Astrocyte (in vitro differentiated cells and primary cell): ENCODE results near the gene HS2ST1. TPM values are rescaled to one million over a fixed set of nuclear protein-coding genes. Genes with fewer than 3 reads are reported as not detected.
A peak's percentile ranks its signal among the peaks of the same experiment; 100 is the strongest.

ENCODE experiments used
- DNase-seq: peaks from one replicate; pipeline ENCODE4 v3.0.0-alpha.2; 2010; ENCODE audit warnings: low read depth
- FAIRE-seq: peaks from 2 replicates; lab custom pipeline; 2011; peaks lifted over from hg19 to GRCh38; lab: Jason Lieb, UNC
- H2AFZ ChIP-seq: 2 replicates; pipeline ENCODE4 v1.6.0; 2012; ENCODE audit warnings: low read depth, low read length, inconsistent platforms
- H3K27ac ChIP-seq: 2 replicates; pipeline ENCODE4 v1.5.1; 2011; ENCODE audit warnings: low read depth, low read length, inconsistent platforms
- H3K27me3 ChIP-seq: 2 replicates; pipeline ENCODE4 v1.6.0; 2011; ENCODE audit warnings: low read length, inconsistent platforms; ENCODE audit not compliant: insufficient read depth
- H3K36me3 ChIP-seq: 2 replicates; pipeline ENCODE4 v1.5.1; 2011; ENCODE audit warnings: low read length, inconsistent platforms; ENCODE audit not compliant: insufficient read depth
- H3K4me1 ChIP-seq: 2 replicates; pipeline ENCODE4 v1.5.1; 2011; ENCODE audit warnings: low read length, inconsistent platforms; ENCODE audit not compliant: insufficient read depth
- H3K4me2 ChIP-seq: 2 replicates; pipeline ENCODE4 v1.6.0; 2012; ENCODE audit warnings: low read length, inconsistent platforms
- H3K4me3 ChIP-seq: 2 replicates; pipeline ENCODE4 v1.5.1; 2011; ENCODE audit warnings: low read depth, mild to moderate bottlenecking, low read length, inconsistent platforms; ENCODE audit not compliant: insufficient read depth
- H3K79me2 ChIP-seq: 2 replicates; pipeline ENCODE4 v1.6.0; 2012; ENCODE audit warnings: mild to moderate bottlenecking, low read length, inconsistent platforms; ENCODE audit not compliant: insufficient read depth
- H3K9ac ChIP-seq: 2 replicates; pipeline ENCODE4 v1.6.0; 2012; ENCODE audit warnings: mild to moderate bottlenecking, low read length, inconsistent platforms
- H3K9me3 ChIP-seq: 2 replicates; pipeline ENCODE4 v1.5.1; 2012; ENCODE audit warnings: low read depth, mild to moderate bottlenecking, low read length, inconsistent platforms; ENCODE audit not compliant: insufficient read depth
- H4K20me1 ChIP-seq: 2 replicates; pipeline ENCODE4 v1.6.0; 2012; ENCODE audit warnings: low read length, inconsistent platforms; ENCODE audit not compliant: insufficient read depth
- H3K27ac Mint-ChIP-seq: one replicate; pipeline ENCODE4 v1.8.0; 2021; ENCODE audit warnings: mild to moderate bottlenecking, mixed read lengths; ENCODE audit not compliant: unreplicated experiment
- H3K27me3 Mint-ChIP-seq: one replicate; pipeline ENCODE4 v1.8.0; 2021; ENCODE audit warnings: low read depth, mixed read lengths; ENCODE audit not compliant: unreplicated experiment
- H3K36me3 Mint-ChIP-seq: one replicate; pipeline ENCODE4 v1.8.0; 2021; ENCODE audit warnings: low read depth, mixed read lengths; ENCODE audit not compliant: unreplicated experiment
- H3K4me1 Mint-ChIP-seq: one replicate; pipeline ENCODE4 v1.8.0; 2021; ENCODE audit warnings: low read depth, mixed read lengths; ENCODE audit not compliant: unreplicated experiment
- H3K4me3 Mint-ChIP-seq: one replicate; pipeline ENCODE4 v1.8.0; 2021; ENCODE audit warnings: mild to moderate bottlenecking, moderate library complexity, mixed read lengths; ENCODE audit not compliant: unreplicated experiment
- H3K9me3 Mint-ChIP-seq: one replicate; pipeline ENCODE4 v1.8.0; 2021; ENCODE audit warnings: mild to moderate bottlenecking, mixed read lengths; ENCODE audit not compliant: unreplicated experiment
- CTCF ChIP-seq: IDR thresholded peaks from 2 replicates; pipeline ENCODE4 v1.5.1; 2011; ENCODE audit warnings: low read depth, mild to moderate bottlenecking, inconsistent platforms, low read length, moderate library complexity; ENCODE audit not compliant: insufficient read depth
- EZH2 ChIP-seq: IDR thresholded peaks from 2 replicates; pipeline ENCODE4 v1.6.1; 2012; ENCODE audit warnings: mild to moderate bottlenecking, low read length, inconsistent platforms; ENCODE audit not compliant: insufficient read depth
- total RNA-seq: library from RNA; stranded (reverse); gene quantifications from 2 replicates; pipeline ENCODE4 v1.2.1, GENCODE V29; 2021

Gene HS2ST1
- total RNA-seq, 1 donor from 2014 or later: 34.7 TPM

DNA sequence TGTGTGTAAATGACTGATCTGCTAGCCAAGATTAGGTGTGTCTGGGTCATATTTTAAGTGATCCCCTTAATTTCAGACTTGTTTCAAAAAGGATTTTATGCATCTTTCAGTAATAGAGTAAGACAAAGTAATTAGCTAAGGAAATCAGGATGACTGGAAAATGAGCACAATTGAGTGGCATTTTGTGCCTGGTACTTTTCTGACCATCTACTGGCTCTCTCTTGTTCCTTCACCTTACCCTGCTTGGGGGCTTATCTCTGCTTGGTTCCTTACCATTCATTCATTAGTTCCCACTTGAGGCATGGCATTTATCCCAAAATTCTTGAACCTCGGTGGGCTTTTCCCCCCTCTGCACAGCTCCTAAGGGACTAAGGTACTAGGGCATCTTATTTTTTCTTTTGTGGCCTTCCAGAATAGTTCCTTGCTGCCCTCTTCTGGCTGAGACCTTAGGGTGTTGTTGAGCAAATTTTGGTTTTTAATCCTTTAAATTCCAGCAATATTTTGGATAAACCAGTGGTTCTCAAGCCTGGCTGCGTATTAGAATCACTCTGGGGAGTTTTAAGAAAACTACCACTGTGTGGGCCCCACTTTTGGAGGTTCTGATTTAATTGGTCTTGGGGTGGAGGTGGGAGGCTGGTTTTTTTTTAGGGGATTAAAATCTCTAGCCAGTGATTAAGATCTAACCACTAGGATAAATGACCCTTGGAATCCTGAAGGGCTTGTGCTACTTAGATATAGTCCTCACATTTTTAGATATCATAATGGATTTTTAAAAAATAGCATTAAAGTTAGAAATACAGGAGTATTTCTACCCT lies 50.8 kb downstream of the HS2ST1 start:
- peaks cover 2% of the 10 kb centered on the region for H3K4me1 Mint-ChIP-seq
- peaks cover 15% of the 10 kb centered on the region for H4K20me1 ChIP-seq
- no peaks in the 10 kb centered on the region for H3K36me3 ChIP-seq
- no peaks in the 10 kb centered on the region for H3K4me1 ChIP-seq
- no peaks in the 10 kb centered on the region for H3K36me3 Mint-ChIP-seq
- H2AFZ ChIP-seq: no peak overlapping the region
- no peaks in the 10 kb centered on the region for H3K9me3 Mint-ChIP-seq
- no peak for FAIRE-seq
- TF ChIP-seq CTCF (peak; percentile 60), EZH2 (no peak)
- H3K4me2 ChIP-seq: no peak overlapping the region
- no peak overlapping the region for H3K9ac ChIP-seq
- DNase-seq: no peak
- no peaks in the 10 kb centered on the region for H3K9me3 ChIP-seq
- H3K27ac Mint-ChIP-seq: no peak overlapping the region
- peaks cover 11% of the 10 kb centered on the region for H3K79me2 ChIP-seq
- no peak overlapping the region for H3K27ac ChIP-seq
- H3K4me3 ChIP-seq: no peak overlapping the region
- no peaks in the 10 kb centered on the region for H3K27me3 Mint-ChIP-seq
- H3K27me3 ChIP-seq: no peaks in the 10 kb centered on the region
- no peak overlapping the region for H3K4me3 Mint-ChIP-seq

DNA sequence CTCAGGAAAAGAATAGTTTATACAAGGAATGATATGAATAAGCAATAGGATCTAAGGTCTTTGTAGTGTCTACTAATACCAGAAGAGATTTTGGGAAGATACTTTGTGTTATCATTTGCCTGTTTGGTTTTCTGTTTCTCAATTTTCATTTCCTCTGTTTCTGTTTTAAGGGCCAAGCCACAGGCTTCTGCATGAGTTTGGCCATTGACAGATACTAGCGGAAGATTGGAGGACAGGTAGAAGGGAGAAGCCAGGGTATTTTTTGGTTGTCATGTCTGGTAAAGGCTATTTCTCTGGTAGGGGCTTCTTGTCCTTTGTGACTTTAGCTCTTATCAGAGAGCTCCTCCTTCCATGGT lies 51.4 kb downstream of the HS2ST1 start:
- Histone ChIP-seq H3K4me2 (no peak overlapping the region), H3K9me3 (no peaks in the 10 kb centered on the region), H3K79me2 (peaks cover 11% of the 10 kb centered on the region), H3K4me1 (no peaks in the 10 kb centered on the region), H3K27ac (no peak overlapping the region), H3K27me3 (no peaks in the 10 kb centered on the region), H2AFZ (no peak overlapping the region), H3K4me3 (no peak overlapping the region), H4K20me1 (peaks cover 15% of the 10 kb centered on the region), H3K36me3 (no peaks in the 10 kb centered on the region), H3K9ac (no peak overlapping the region)
- Mint-ChIP-seq H3K9me3 (no peaks in the 10 kb centered on the region), H3K27ac (no peak overlapping the region), H3K4me1 (peaks cover 2% of the 10 kb centered on the region), H3K36me3 (no peaks in the 10 kb centered on the region), H3K4me3 (no peak overlapping the region), H3K27me3 (no peaks in the 10 kb centered on the region)
- TF ChIP-seq CTCF (no peak), EZH2 (no peak)
- DNase-seq: no peak
- no peak for FAIRE-seq

DNA sequence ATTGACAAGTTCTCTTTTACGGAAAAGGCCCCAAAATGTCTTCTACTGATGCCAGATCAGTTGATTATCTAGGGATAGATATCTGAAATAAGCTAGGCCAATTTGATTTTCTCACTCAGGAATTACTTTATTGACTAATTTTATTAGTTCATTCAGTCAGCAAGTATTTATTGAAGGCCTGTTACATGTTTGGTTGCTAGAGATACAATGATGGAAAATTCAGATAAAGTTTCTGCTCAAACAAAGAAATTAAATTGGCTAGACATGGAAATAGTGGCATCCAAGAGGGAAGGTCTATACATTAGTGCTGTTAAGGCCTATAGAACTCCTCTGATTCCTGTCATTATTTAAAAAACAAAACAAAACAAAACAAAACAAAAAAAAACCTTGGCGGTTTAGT lies 56.5 kb downstream of the HS2ST1 start:
- Histone ChIP-seq H3K27me3 (no peaks in the 10 kb centered on the region), H3K4me2 (no peak overlapping the region), H3K36me3 (no peaks in the 10 kb centered on the region), H3K79me2 (peaks cover 11% of the 10 kb centered on the region), H2AFZ (no peak overlapping the region), H3K27ac (no peak overlapping the region), H4K20me1 (peaks cover 9% of the 10 kb centered on the region), H3K4me1 (no peaks in the 10 kb centered on the region), H3K9me3 (no peaks in the 10 kb centered on the region), H3K4me3 (no peak overlapping the region), H3K9ac (no peak overlapping the region)
- Mint-ChIP-seq H3K27ac (no peak overlapping the region), H3K27me3 (no peaks in the 10 kb centered on the region), H3K4me1 (peaks cover 2% of the 10 kb centered on the region), H3K36me3 (no peaks in the 10 kb centered on the region), H3K9me3 (no peaks in the 10 kb centered on the region), H3K4me3 (no peak overlapping the region)
- no peak for TF ChIP-seq EZH2
- TF ChIP-seq CTCF: no peak
- no peak for FAIRE-seq
- no peak for DNase-seq
